Ectodermal cell (in vitro differentiated cells): ENCODE data around the gene CHD9.
"Not testable (repeated sequence)": the region's sequence is repeated elsewhere in the genome, so short reads cannot be mapped to it uniquely, and the experiment has no call there.

ENCODE experiments used
- H3K27ac ChIP-seq: 2 replicates; pipeline ENCODE4 v1.7.0; 2013; ENCODE audit warnings: mild to moderate bottlenecking, low read depth, low read length; ENCODE audit not compliant: insufficient read depth, poor library complexity, severe bottlenecking
- H3K27me3 ChIP-seq: 2 replicates; pipeline ENCODE4 v1.7.0; 2013; ENCODE audit warnings: mild to moderate bottlenecking, low read length; ENCODE audit not compliant: insufficient read depth, control insufficient read depth, poor library complexity, severe bottlenecking
- H3K36me3 ChIP-seq: one replicate; pipeline ENCODE4 v1.7.0; 2013; ENCODE audit warnings: low read length; ENCODE audit not compliant: control insufficient read depth, insufficient read depth
- H3K4me1 ChIP-seq: one replicate; pipeline ENCODE4 v1.7.0; 2013; ENCODE audit warnings: low read length; ENCODE audit not compliant: control insufficient read depth, insufficient read depth
- H3K4me3 ChIP-seq: 2 replicates; pipeline ENCODE4 v1.7.0; 2013; ENCODE audit warnings: low read depth, low read length, control low read depth; ENCODE audit not compliant: insufficient read depth
- H3K9me3 ChIP-seq: 2 replicates; pipeline ENCODE4 v1.7.0; 2013; ENCODE audit warnings: mild to moderate bottlenecking, low read length, moderate library complexity; ENCODE audit not compliant: control insufficient read depth
- WGBS, 2 experiments: methylation state at CpG; one replicate each; pipeline ENCODE4 v1.1.7; 2013; ENCODE audit warnings: missing lambda C conversion rate in 2 of 2; 5-methylcytosine and 5-hydroxymethylcytosine counted together

Gene CHD9

GRCh38 chr16:53047515-53047914, 7.3 kb upstream of the CHD9 start:
- not testable (repeated sequence) for H3K27me3 ChIP-seq, H3K4me3 ChIP-seq, H3K36me3 ChIP-seq, H3K27ac ChIP-seq, H3K9me3 ChIP-seq
- WGBS, 2 experiments, result 91 to 98% methylated on average over 5 of the region's 5 CpGs
- H3K4me1 ChIP-seq, result peaks cover 14% of the 10 kb centered on the region

DNA sequence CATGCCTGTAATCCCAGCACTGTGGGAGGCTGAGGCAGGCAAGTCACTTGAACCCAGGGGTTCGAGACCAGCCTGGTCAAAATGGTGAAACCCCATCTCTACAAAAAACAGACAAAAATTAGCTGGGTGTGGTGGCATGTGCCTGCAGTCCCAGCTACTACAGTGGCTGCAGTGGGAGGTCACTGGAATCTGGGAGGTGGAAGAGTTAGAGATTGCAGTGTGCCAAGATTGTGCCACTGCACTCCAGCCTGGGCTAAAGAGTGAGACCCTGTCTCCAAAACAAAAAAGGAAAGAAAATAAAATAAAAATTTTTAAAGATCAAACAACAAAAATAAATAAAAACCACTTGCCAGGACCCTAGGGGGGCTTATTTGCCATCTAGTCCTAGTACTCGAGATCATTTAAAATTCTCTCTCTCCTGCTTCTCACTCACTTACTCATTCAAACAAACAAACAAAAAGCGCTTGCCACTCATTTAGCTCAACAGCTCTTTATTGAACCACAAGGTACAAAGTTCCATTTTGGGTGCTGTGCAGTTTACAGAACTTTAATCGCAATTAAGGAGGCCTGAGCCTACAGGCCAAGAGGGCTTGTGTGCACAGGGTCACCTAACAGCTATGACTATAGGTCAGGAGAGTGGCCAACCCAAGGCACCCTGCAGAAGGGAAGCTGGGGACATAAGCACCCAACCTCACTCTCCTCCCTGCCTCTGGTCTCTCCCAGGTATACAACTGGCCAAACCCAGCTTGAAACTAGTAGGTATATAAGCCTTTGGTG, 6.5 kb upstream of the CHD9 start:
- Histone ChIP-seq H3K27me3 (no peaks in the 10 kb centered on the region), H3K9me3 (no peaks in the 10 kb centered on the region), H3K27ac (no peak overlapping the region), H3K36me3 (no peaks in the 10 kb centered on the region), H3K4me1 (peaks cover 6% of the 10 kb centered on the region), H3K4me3 (no peak overlapping the region)
- 85 to 90% methylated on average over 4 of the region's 4 CpGs for WGBS, 2 experiments

DNA sequence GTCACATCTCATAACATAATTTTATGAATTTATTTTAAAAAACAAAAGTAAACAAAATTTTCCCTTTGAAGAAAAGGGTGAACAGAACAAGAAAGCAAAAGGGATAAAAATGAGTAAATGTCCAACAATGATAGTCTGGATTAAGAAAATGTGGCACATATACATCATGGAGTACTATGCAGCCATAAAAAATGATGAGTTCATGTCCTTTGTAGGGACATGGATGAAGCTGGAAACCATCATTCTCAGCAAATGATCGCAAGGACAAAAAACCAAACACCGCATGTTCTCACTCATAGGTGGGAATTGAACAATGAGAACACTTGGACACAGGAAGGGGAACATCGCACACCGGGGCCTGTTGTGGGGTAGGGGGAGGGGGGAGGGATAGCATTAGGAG, 3.5 kb upstream of the CHD9 start:
- H3K27ac ChIP-seq, H3K27me3 ChIP-seq, H3K4me1 ChIP-seq, H3K4me3 ChIP-seq, H3K36me3 ChIP-seq, H3K9me3 ChIP-seq: not testable (repeated sequence)
- 100% methylated on average over 2 to 3 of the region's 4 CpGs for WGBS, 2 experiments

DNA sequence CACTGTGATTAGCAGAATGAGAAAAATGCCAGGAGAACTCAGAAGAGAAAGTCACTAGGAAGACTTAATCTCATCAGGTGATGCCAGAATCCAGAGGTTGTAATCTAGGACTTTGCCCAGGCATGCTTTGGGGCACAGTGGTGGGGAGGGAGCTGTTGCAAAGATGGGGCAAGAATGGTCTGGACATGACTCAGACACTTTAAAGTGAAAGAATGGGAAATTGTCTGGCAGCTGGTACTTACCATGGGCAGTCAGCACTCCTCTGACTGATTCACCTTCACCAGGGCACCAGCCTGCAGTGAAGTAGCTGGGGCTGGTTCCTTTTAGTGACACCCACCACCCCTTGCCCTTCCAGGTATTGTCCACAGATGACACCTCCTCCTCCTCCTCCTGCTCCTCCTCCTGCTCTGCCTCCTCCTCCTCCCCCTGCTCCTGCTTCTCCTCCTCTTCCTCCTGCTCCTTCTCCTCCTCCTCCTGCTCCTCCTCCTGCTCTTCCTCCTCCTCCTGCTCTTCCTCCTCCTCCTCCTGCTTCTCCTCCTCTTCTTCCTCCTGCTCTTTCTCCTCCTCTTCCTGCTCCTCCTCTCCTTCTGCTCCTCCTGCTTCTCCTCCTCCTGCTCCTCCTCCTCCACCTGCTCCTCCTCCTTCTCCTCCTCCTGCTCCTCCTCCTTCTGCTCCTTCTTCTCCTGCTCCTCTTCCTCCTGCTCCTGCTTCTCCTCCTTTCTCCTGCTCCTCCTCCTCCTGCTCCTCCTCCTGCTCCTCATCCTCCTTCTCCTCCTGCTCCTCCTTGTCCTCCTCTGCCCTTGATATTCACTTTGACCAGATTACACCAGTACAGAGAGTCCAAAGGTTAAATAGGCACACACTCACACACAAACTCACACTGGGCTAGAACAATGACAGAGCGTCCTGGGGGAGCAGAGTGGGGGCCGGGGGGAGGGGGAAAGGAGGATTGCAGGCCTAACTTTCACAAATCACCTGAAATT, 2.0 kb upstream of the CHD9 start, which contains the start of gene CHD9NB:
CHD9NB (minus strand) TSS at position 379 of the 983 bp plus-strand sequence. CDS start 8,739 bp downstream, outside the sequence.
- WGBS, 2 experiments, result 63 to 100% methylated on average over 1 to 2 of the region's 2 CpGs
- Histone ChIP-seq H3K4me1 (no peaks in the 10 kb centered on the region), H3K4me3 (no peak within 1 kb of the TSS)

GRCh38 chr16:53053967-53054669, 673 bp upstream of the CHD9 start:
- Histone ChIP-seq H3K36me3 (no peaks in the 10 kb centered on the region), H3K27ac (no peak overlapping the region), H3K4me3 (no peak overlapping the region), H3K4me1 (no peaks in the 10 kb centered on the region), H3K9me3 (no peaks in the 10 kb centered on the region), H3K27me3 (no peaks in the 10 kb centered on the region)
- 76 to 79% methylated on average over 12 to 13 of the region's 13 CpGs for WGBS, 2 experiments

More for the DNA sequence above, 2.0 kb upstream of the CHD9 start, which contains the start of gene CHD9NB:
- no peak within 1 kb of the TSS for H3K27ac ChIP-seq
- H3K36me3 ChIP-seq, result no peaks in the 10 kb centered on the region
- H3K9me3 ChIP-seq, result no peaks in the 10 kb centered on the region
- no peaks in the 10 kb centered on the region for H3K27me3 ChIP-seq

DNA sequence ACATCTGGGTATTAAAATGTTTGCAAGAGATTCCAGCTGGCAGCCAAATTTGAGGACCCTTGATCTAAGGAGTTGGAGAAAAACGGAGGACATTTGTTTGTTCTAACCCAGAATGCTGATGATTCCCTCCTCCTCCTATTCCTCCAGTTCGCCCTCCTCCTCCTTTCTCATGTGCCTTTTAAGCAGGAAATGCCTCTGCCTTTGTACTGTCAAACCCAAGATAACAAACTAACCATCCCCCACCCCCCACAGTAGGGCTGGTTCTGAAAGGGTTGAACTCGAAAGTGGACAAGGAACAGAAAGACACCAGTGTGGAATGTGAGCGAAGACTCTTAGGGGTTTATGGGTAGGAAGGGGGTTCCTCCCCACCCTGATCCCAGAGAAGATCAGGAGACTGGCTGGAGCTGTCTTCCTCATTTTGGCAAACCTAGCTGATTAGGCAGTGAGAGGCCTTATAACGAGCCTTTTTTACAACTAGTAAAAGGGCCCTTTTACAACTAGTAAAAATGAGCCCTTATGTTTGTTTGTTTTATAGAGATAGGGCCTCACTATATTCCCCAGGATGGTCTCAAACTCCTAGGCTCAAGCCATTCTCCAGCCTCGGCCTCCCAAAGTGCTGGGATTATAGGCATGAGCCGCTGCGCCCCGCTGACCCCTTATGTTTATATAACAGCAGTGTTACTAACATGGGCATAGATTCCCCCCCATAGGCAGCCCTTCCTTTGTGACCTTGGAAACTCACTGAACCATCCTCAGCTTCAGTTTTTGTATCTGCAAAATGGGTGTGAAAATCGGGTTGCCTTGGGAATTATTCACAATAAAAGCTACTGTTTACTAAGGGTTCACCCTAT, 975 bp downstream of the CHD9 start:
- no peak overlapping the region for H3K27ac ChIP-seq
- WGBS, 2 experiments, result 38% methylated on average over 10 of the region's 10 CpGs
- no peaks in the 10 kb centered on the region for H3K9me3 ChIP-seq
- H3K4me3 ChIP-seq, result peak overlapping the region; percentile 63
- no peaks in the 10 kb centered on the region for H3K4me1 ChIP-seq
- no peaks in the 10 kb centered on the region for H3K36me3 ChIP-seq
- no peaks in the 10 kb centered on the region for H3K27me3 ChIP-seq

DNA sequence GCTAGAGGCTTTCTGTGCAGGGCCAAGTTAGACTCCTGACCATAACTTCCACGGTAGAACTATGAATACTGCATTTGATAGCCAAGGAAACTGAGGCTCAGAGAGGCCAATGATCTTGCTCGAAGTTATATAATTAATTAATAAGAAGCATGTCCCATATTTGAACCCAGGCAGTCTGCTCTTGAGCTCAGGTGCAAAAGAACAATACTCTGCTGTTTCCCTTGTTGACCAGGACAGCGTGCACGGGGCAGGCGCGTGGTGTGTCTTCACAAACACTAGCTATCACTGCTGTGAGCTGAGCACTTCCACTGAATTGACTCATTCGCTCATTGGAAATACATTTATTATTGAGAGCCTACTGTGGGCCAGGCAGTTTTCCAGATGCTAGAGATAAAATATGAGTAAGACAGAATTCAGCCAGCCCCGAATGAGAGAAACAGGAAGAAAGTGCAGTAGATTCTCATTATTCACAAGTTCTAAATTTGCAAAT, 1.6 kb downstream of the CHD9 start:
- Histone ChIP-seq H3K36me3 (no peaks in the 10 kb centered on the region), H3K4me3 (no peak overlapping the region), H3K27ac (no peak overlapping the region), H3K9me3 (no peaks in the 10 kb centered on the region), H3K27me3 (no peaks in the 10 kb centered on the region), H3K4me1 (no peaks in the 10 kb centered on the region)
- WGBS, 2 experiments, result 91 to 92% methylated on average over 8 of the region's 8 CpGs

DNA sequence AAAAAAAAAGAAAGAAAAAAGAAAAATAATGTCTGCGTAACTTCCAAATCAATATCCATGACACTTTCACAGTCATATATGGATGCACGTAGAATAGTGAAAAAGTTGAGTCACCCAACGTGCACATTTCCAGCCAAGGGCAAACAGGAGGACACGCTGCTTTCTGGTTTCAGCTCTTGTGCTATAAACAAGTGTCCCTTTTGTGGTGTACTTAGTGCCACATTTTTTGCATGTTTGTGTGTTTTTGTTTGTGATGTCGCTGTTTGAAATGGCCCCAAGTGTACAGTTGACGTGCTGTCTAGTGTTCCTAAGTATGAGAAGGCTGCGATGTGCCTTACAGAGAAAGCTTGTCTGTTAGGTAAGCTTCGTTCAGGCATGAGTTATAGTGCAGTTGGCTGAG, 2.9 kb downstream of the CHD9 start:
- H3K9me3 ChIP-seq, result no peaks in the 10 kb centered on the region
- H3K4me1 ChIP-seq, result peaks cover 4% of the 10 kb centered on the region
- 97% methylated on average over 8 of the region's 8 CpGs for WGBS, 2 experiments
- no peaks in the 10 kb centered on the region for H3K27me3 ChIP-seq
- no peaks in the 10 kb centered on the region for H3K36me3 ChIP-seq
- no peak overlapping the region for H3K27ac ChIP-seq
- no peak overlapping the region for H3K4me3 ChIP-seq

- Histone ChIP-seq H3K27me3 (no peaks in the 10 kb centered on the region), H3K36me3 (no peaks in the 10 kb centered on the region), H3K9me3 (no peaks in the 10 kb centered on the region), H3K4me1 (peaks cover 4% of the 10 kb centered on the region), H3K27ac (no peak overlapping the region), H3K4me3 (no peak overlapping the region)
- 86 to 87% methylated on average over 5 of the region's 5 CpGs for WGBS, 2 experiments
Observed at GRCh38 chr16:53058441-53058840, 3.6 kb downstream of the CHD9 start.
